Smooth muscle cell (in vitro differentiated cells): Measurements from ENCODE around the gene OR5K4. TPM values are rescaled to one million over a fixed set of nuclear protein-coding genes. Genes with fewer than 3 reads are reported as not detected.

ENCODE experiments used
- DNase-seq: peaks from one replicate; lab custom pipeline; 2025; ENCODE audit not compliant: unreplicated experiment; lab: John Stamatoyannopoulos, UW
- H2AFZ ChIP-seq: fragments of 200-600 bp; sonication (generic); 2 replicates; pipeline ENCODE4 v1.6.0; 2016; ENCODE audit warnings: antibody characterized with exemption, low read depth, mild to moderate bottlenecking
- H3F3A ChIP-seq: fragments of 200-600 bp; sonication (generic); 2 replicates; pipeline ENCODE4 v1.6.0; 2017; ENCODE audit warnings: antibody characterized with exemption, low read depth
- H3K27ac ChIP-seq: fragments of 200-600 bp; sonication (generic); 2 replicates; pipeline ENCODE4 v1.5.1; 2016; ENCODE audit warnings: low read depth, mild to moderate bottlenecking
- H3K27me3 ChIP-seq: fragments of 200-600 bp; sonication (generic); 2 replicates; pipeline ENCODE4 v1.6.1; 2016; ENCODE audit warnings: low read depth, mild to moderate bottlenecking
- H3K36me3 ChIP-seq: fragments of 200-600 bp; sonication (generic); 2 replicates; pipeline ENCODE4 v1.5.1; 2016; ENCODE audit warnings: low read depth
- H3K4me1 ChIP-seq: fragments of 200-600 bp; sonication (generic); 2 replicates; pipeline ENCODE4 v1.5.1; 2016; ENCODE audit warnings: low read depth
- H3K4me2 ChIP-seq: fragments of 200-600 bp; sonication (generic); 2 replicates; pipeline ENCODE4 v1.6.0; 2016; ENCODE audit warnings: mild to moderate bottlenecking
- H3K4me3 ChIP-seq: fragments of 200-600 bp; sonication (generic); 2 replicates; pipeline ENCODE4 v1.5.1; 2016; ENCODE audit warnings: mild to moderate bottlenecking
- H3K79me2 ChIP-seq: fragments of 200-600 bp; sonication (generic); 2 replicates; pipeline ENCODE4 v1.6.0; 2016; ENCODE audit warnings: low read depth, mild to moderate bottlenecking
- H3K9ac ChIP-seq: fragments of 200-600 bp; sonication (generic); 2 replicates; pipeline ENCODE4 v1.6.0; 2016; ENCODE audit warnings: low read depth
- H3K9me3 ChIP-seq: fragments of 200-600 bp; sonication (generic); replicated peaks from 2 replicates; pipeline ENCODE4 v1.5.1; 2016; ENCODE audit warnings: low read depth
- H4K20me1 ChIP-seq: fragments of 200-600 bp; sonication (generic); 2 replicates; pipeline ENCODE4 v1.6.0; 2016; ENCODE audit warnings: low read depth
- CTCF ChIP-seq: fragments of 200-600 bp; sonication (generic); IDR thresholded peaks from 2 replicates; pipeline ENCODE4 v1.5.1; 2017; ENCODE audit warnings: borderline replicate concordance, mild to moderate bottlenecking, antibody characterized with exemption; ENCODE audit not compliant: insufficient read depth, poor library complexity, severe bottlenecking
- WGBS: methylation state at CpG from one replicate; pipeline ENCODE4 v1.1.7; 2016; ENCODE audit warnings: low lambda C conversion rate; 5-methylcytosine and 5-hydroxymethylcytosine counted together
- polyA plus RNA-seq: library from polyadenylated mRNA; unstranded; fragments of >200 nt; fragmentation: Nextera tagmentation; extraction: Ambion mirVana; gene quantifications from 2 replicates; pipeline ENCODE4 v1.2.1, GENCODE V29; 2016
- total RNA-seq: library from RNA; depleted of rRNA; stranded (reverse); fragments of >200 nt; gene quantifications from 2 replicates; pipeline ENCODE4 v1.2.3, GENCODE V29; 2014

The OR5K4 gene
- total and polyA plus RNA-seq, 2 experiments from 2014 or later = not detected

- H3F3A ChIP-seq = no peaks in the 10 kb centered on the region
- H3K79me2 ChIP-seq = no peaks in the 10 kb centered on the region
- H3K4me2 ChIP-seq = peak overlapping the region; percentile 80
- H2AFZ ChIP-seq = peak overlapping the region; percentile 89
- peak overlapping the region; percentile 35 for H3K4me3 ChIP-seq
- no peak for DNase-seq
- no peaks in the 10 kb centered on the region for H3K36me3 ChIP-seq
- no peaks in the 10 kb centered on the region for H4K20me1 ChIP-seq
- H3K4me1 ChIP-seq = no peaks in the 10 kb centered on the region
- no peak overlapping the region for H3K27ac ChIP-seq
- no peaks in the 10 kb centered on the region for H3K9me3 ChIP-seq
- no peaks in the 10 kb centered on the region for H3K27me3 ChIP-seq
- no peak overlapping the region for H3K9ac ChIP-seq
- TF ChIP-seq CTCF = no peak
- WGBS = 72% methylated on average over 12 of the region's 12 CpGs
These were observed 28.6 kb upstream of the OR5K4 start for GRCh38 chr3:98325055-98325454.

- WGBS = 69% methylated on average over 2 of the region's 2 CpGs
- Histone ChIP-seq H3K4me2 (peak overlapping the region; percentile 80), H3K36me3 (no peaks in the 10 kb centered on the region), H3K27me3 (no peaks in the 10 kb centered on the region), H4K20me1 (no peaks in the 10 kb centered on the region), H3F3A (no peaks in the 10 kb centered on the region), H2AFZ (peak overlapping the region; percentile 89), H3K9me3 (no peaks in the 10 kb centered on the region), H3K27ac (no peak overlapping the region), H3K79me2 (no peaks in the 10 kb centered on the region), H3K4me3 (no peak overlapping the region), H3K9ac (no peak overlapping the region), H3K4me1 (no peaks in the 10 kb centered on the region)
- no peak for TF ChIP-seq CTCF
- no peak for DNase-seq
These were observed 27.4 kb upstream of the OR5K4 start for GRCh38 chr3:98326105-98326893.

- no peaks in the 10 kb centered on the region for H3K27me3 ChIP-seq
- no peaks in the 10 kb centered on the region for H3K4me1 ChIP-seq
- no peak for TF ChIP-seq CTCF
- no peaks in the 10 kb centered on the region for H4K20me1 ChIP-seq
- H3K4me2 ChIP-seq = no peak overlapping the region
- no peaks in the 10 kb centered on the region for H3K9me3 ChIP-seq
- H3K36me3 ChIP-seq = no peaks in the 10 kb centered on the region
- no peak overlapping the region for H3K27ac ChIP-seq
- H3F3A ChIP-seq = no peaks in the 10 kb centered on the region
- no peaks in the 10 kb centered on the region for H3K79me2 ChIP-seq
- no peak overlapping the region for H2AFZ ChIP-seq
- DNase-seq = no peak
- H3K4me3 ChIP-seq = no peak overlapping the region
- no peak overlapping the region for H3K9ac ChIP-seq
These were observed 26.7 kb upstream of the OR5K4 start for GRCh38 chr3:98326945-98327344.

- H4K20me1 ChIP-seq = no peaks in the 10 kb centered on the region
- no peaks in the 10 kb centered on the region for H3K4me1 ChIP-seq
- H3K9me3 ChIP-seq = no peaks in the 10 kb centered on the region
- TF ChIP-seq CTCF = no peak
- 86% methylated on average over 5 of the region's 5 CpGs for WGBS
- DNase-seq = no peak
- peak overlapping the region; percentile 65 for H2AFZ ChIP-seq
- no peak overlapping the region for H3K27ac ChIP-seq
- H3K27me3 ChIP-seq = no peaks in the 10 kb centered on the region
- no peaks in the 10 kb centered on the region for H3K79me2 ChIP-seq
- no peak overlapping the region for H3K4me3 ChIP-seq
- no peak overlapping the region for H3K4me2 ChIP-seq
- H3K36me3 ChIP-seq = no peaks in the 10 kb centered on the region
- no peak overlapping the region for H3K9ac ChIP-seq
- no peaks in the 10 kb centered on the region for H3F3A ChIP-seq
These were observed 24.7 kb upstream of the OR5K4 start for GRCh38 chr3:98328933-98329332.
